ENCODE measurements around the gene BRICD5. TPM values are rescaled to one million over a fixed set of nuclear protein-coding genes. Genes with fewer than 3 reads are reported as not detected.
"Not testable (repeated sequence)": the region's sequence is repeated elsewhere in the genome, so short reads cannot be mapped to it uniquely, and the experiment has no call there.

The BRICD5 gene
- total RNA-seq, 1 experiment from 2014 or later = 1.3 TPM

DNA sequence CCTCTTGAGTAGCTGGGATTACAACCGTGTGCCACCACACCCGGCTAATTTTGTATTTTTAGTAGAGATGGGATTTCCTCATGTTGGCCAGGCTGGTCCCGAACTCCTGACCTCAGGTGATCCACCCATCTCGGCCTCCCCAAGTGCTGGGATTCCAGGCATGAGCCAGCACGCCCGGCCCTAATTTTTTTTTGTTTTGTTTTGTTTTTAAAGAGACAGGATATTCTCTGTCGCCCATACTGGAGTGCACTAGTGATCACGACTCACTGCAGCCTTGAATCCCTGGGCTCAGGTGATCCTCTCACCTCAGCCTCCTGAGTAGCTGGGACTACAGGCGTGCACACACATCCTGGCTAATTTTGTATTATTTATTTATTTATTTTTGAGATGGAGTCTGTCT, 29.7 kb upstream of the BRICD5 start:
- not testable (repeated sequence) for H3K9me3 ChIP-seq
- peaks cover 67% of the 10 kb centered on the region for H3K36me3 ChIP-seq

GRCh38 chr16:2238838-2239675, 28.4 kb upstream of the BRICD5 start:
- no peaks in the 10 kb centered on the region for H3K27me3 ChIP-seq
- H3K9me3 ChIP-seq = no peaks in the 10 kb centered on the region
- H3K4me3 ChIP-seq = no peak overlapping the region
- H3K36me3 ChIP-seq = peaks cover 65% of the 10 kb centered on the region
- DNase-seq = no peak

More for the DNA sequence above, 29.7 kb upstream of the BRICD5 start:
- H3K27me3 ChIP-seq, H3K4me3 ChIP-seq, DNase-seq: not testable (repeated sequence)

DNA sequence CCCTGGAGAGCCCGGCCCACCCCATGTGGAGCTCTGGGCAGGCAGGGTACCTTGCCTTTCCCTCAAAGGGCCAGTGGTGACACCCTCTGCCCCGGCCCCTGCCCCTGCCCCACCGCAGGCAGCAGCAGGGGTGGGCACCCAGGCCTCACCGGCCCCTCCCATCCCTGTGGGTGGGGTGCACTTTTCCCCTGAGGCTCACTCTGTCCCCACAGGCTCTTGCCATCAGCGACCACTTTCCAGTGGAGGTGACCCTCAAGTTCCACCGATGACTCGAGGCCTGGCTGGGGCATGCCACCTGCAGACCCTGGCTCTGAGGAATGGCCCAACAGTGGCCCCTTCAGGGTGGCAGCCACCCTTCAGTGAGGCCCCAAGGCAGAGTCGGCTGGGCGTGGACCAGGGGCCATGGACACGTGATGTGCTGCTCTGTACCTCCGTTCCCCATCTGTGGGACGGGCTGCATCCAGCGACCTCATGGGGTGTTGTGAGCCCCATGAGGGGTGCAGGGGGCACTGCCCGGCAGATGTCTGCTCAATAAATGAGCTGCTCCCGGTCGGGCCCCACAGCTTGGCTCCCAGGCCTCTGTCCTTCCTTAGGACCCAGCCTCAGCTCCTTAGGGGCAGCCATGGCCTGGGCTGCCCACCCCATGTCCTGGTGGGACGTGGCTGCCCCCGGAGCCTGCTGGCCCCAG, 27.6 kb upstream of the BRICD5 start:
- H3K4me3 ChIP-seq = no peak overlapping the region
- no peaks in the 10 kb centered on the region for H3K9me3 ChIP-seq
- no peak for DNase-seq
- H3K36me3 ChIP-seq = peaks cover 65% of the 10 kb centered on the region
- H3K27me3 ChIP-seq = no peaks in the 10 kb centered on the region

DNA sequence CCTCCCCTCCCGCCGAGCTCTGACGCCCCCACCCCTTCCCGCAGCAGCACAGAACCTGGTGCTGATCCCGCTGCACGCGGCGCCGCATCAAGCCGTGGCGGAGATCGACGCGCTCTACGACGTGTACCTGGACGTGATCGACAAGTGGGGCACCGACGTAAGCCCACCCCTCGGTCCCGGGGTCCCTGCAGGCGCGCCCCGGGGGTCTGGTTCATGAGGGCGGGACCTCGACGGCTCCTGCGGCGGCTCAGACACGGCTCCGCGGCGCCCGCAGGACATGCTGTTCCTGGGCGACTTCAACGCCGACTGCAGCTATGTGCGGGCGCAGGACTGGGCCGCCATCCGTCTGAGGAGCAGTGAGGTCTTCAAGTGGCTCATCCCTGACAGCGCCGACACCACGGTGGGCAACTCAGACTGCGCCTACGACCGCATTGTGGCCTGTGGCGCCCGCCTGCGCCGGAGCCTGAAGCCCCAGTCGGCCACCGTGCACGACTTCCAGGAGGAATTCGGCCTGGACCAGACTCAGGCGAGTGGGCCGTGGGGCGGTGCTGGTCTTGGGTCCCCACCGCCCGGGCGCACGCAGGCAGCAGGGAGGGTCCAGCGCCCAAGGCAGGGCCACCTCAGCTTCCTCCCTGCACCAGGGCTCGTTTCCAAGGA, 27.0 kb upstream of the BRICD5 start:
- DNase-seq = no peak
- H3K36me3 ChIP-seq = peaks cover 65% of the 10 kb centered on the region

GRCh38 chr16:2237102-2237482, 26.4 kb upstream of the BRICD5 start:
- peaks cover 65% of the 10 kb centered on the region for H3K36me3 ChIP-seq
- no peaks in the 10 kb centered on the region for H3K9me3 ChIP-seq
- no peak overlapping the region for H3K4me3 ChIP-seq
- H3K27me3 ChIP-seq = no peaks in the 10 kb centered on the region
- DNase-seq = no peak

More for the DNA sequence above, 27.0 kb upstream of the BRICD5 start:
- Histone ChIP-seq H3K9me3 (no peaks in the 10 kb centered on the region), H3K4me3 (no peak overlapping the region), H3K27me3 (no peaks in the 10 kb centered on the region)

DNA sequence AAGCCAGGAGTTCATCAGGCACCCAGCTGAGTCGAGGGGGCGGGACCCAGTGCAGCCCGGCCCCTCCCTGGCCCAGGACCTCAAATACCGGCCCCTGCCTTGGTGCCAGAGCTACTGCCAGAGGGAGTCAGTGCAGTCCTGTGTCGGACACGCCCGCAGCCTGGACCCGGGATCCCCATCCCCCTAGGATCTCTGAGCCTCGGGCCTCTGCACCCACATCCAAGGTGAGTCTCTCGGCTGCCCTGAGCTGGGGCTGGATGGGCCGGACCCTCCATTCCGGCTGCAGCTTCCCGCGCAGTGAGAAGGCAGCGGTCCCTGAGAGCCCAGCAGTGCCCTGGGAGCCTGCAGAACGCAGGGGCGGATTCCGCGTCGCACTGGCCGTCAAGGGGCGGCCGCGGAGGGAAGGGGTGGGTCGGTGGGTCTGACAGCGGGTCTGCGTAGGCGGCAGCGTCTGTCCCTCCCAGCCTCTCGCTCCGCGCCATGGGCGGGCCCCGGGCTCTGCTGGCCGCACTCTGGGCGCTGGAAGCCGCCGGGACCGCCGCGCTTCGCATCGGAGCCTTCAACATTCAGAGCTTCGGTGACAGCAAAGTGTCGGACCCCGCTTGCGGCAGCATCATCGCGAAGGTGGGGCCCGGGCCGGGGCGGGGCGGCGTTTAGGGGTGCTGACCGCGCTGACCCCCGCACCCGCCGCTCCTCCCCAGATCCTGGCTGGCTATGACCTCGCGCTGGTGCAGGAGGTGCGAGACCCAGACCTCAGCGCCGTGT, 25.9 kb upstream of the BRICD5 start, which contains the start of gene DNASE1L2:
Gene DNASE1L2 (plus strand): TSS at position 108 of the 765 bp plus-strand sequence. CDS start 373 bp downstream, at position 481.
- peak; percentile 60 for DNase-seq
- no peaks in the 10 kb centered on the region for H3K27me3 ChIP-seq
- H3K4me3 ChIP-seq = no peak within 1 kb of the TSS
- no peaks in the 10 kb centered on the region for H3K9me3 ChIP-seq
- H3K36me3 ChIP-seq = peaks cover 67% of the 10 kb centered on the region

- peaks cover 74% of the 10 kb centered on the region for H3K36me3 ChIP-seq
- no peak overlapping the region for H3K4me3 ChIP-seq
- no peaks in the 10 kb centered on the region for H3K9me3 ChIP-seq
- no peak for DNase-seq
- no peaks in the 10 kb centered on the region for H3K27me3 ChIP-seq
These were observed 25.2 kb upstream of the BRICD5 start for GRCh38 chr16:2235695-2236336.

- no peak for DNase-seq
- H3K36me3 ChIP-seq = peaks cover 74% of the 10 kb centered on the region
These were observed 24.6 kb upstream of the BRICD5 start for GRCh38 chr16:2235234-2235651.

DNA sequence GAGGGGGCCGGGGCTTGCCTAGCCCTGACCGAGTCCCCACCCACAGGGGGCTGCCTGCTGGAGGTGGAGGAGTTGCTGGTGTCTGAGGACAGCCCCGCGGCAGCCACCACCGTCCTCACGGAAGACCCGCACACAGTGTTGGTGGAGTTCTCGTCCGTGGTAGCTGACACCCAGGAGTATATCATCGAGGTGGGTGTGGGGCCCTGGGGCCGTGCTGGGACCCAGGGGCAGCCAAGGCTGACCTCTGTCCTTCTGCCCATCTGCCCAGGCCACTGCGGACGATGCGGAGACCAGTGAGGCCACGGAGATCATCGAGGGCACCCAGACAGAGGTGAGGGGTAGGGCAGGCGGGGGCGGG, 24.1 kb upstream of the BRICD5 start:
- Histone ChIP-seq H3K27me3 (no peaks in the 10 kb centered on the region), H3K9me3 (no peaks in the 10 kb centered on the region), H3K36me3 (peaks cover 73% of the 10 kb centered on the region), H3K4me3 (no peak overlapping the region)
- no peak for DNase-seq

More at GRCh38 chr16:2235234-2235651, 24.6 kb upstream of the BRICD5 start:
- H3K27me3 ChIP-seq = no peaks in the 10 kb centered on the region
- H3K9me3 ChIP-seq = no peaks in the 10 kb centered on the region
- H3K4me3 ChIP-seq = no peak overlapping the region

GRCh38 chr16:2233872-2234812, 23.5 kb upstream of the BRICD5 start:
- Histone ChIP-seq H3K27me3 (no peaks in the 10 kb centered on the region), H3K9me3 (no peaks in the 10 kb centered on the region), H3K36me3 (peaks cover 76% of the 10 kb centered on the region), H3K4me3 (no peak overlapping the region)
- no peak for DNase-seq

- Histone ChIP-seq H3K4me3 (no peak overlapping the region), H3K36me3 (peaks cover 83% of the 10 kb centered on the region), H3K9me3 (no peaks in the 10 kb centered on the region), H3K27me3 (no peaks in the 10 kb centered on the region)
- DNase-seq = no peak
These were observed 22.5 kb upstream of the BRICD5 start for GRCh38 chr16:2233046-2233775.

GRCh38 chr16:2232094-2232990, 21.7 kb upstream of the BRICD5 start:
- peaks cover 85% of the 10 kb centered on the region for H3K36me3 ChIP-seq
- H3K27me3 ChIP-seq = no peaks in the 10 kb centered on the region
- H3K4me3 ChIP-seq = no peak overlapping the region
- DNase-seq = no peak
- no peaks in the 10 kb centered on the region for H3K9me3 ChIP-seq

DNA sequence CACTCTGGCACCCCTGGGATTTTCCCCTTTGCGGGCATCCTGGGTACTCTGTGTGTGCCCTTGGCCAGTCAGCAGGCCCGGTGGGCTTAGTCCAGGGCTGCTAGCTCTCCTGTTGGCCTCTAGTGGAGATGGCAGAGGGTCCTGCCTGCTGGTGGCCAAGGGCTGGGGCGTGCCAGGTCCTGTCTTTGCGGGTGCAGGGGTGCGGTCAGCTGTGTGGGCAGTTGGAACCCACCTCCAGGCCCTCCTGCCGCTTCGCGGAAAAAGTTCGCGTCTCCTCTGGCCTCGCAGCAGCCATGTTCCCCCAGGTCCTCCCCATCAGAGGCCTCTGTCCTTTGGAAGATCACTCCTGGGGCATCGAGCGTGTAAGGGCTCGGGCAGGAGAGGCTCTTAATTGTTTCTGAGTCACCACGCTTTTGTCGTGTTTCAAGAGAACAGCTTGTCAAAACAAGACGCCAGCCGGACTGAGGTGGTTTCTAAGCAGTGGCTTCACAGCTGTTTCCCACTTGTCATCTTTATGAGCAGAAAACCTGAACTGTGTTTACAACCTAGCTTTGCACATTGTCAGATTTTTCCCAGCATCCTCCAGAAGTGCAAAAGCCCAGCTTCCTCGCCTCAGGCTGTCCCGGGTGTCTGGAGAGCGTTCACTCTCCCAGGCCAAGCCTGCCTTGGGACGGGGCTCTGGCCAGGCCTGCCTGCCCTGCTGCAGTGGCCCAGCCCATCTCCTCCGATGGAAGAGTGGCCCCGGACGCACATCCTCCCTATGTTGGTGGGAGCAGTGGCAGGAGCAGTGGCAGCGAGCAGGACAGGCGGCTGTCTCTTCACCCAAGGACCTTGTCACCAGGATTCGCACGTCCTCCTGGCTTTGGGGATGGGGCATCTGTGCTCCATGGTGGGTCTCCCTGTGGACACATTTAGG, 20.6 kb upstream of the BRICD5 start:
- no peaks in the 10 kb centered on the region for H3K9me3 ChIP-seq
- H3K36me3 ChIP-seq = peaks cover 86% of the 10 kb centered on the region
- H3K27me3 ChIP-seq = no peaks in the 10 kb centered on the region
- no peak overlapping the region for H3K4me3 ChIP-seq
- DNase-seq = no peak
